ENCODE data around the gene GPX4. TPM values are rescaled to one million over a fixed set of nuclear protein-coding genes. Genes with fewer than 3 reads are reported as not detected.
A peak's percentile ranks its signal among the peaks of the same experiment; 100 is the strongest.
"Not testable (repeated sequence)": the region's sequence is repeated elsewhere in the genome, so short reads cannot be mapped to it uniquely, and the experiment has no call there.

GPX4 gene
- total RNA-seq, 1 donor from 2014 or later: 241 TPM

DNA sequence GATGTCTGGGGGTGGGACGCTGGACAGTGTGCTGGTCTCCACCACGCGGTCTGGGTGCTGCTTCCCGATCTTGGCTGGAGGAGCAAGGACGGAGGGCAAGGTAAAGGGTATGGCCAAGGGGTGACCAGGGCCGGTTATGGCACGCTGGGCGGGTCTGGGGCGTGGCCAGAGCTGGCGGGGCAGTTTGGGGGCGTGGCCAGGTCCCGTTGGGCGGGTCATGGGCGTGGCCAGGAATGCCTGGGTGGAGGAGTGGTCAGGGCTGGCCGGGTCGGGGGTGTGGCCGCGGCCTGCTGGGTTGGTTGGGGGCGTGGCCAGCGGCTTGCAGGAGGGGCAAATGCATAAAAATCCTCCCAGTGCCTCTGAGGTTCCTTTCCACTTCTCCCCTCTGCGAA, 19.2 kb downstream of the GPX4 start:
- peak overlapping the region; percentile 58 for H3K27ac Mint-ChIP-seq
- H3K4me1 Mint-ChIP-seq (ENCODE audit: low read depth): no peaks in the 10 kb centered on the region
- intact Hi-C loops (cut with micrococcal nuclease): no loop called here
- peak; percentile 49 for DNase-seq (ENCODE audit: low spot score)
- H3K27me3 Mint-ChIP-seq (ENCODE audit: insufficient read depth): no peaks in the 10 kb centered on the region
- no peaks in the 10 kb centered on the region for H3K9me3 Mint-ChIP-seq
- H3K4me3 Mint-ChIP-seq: no peak overlapping the region
- H3K36me3 Mint-ChIP-seq (ENCODE audit: low read depth): peaks cover 32% of the 10 kb centered on the region

DNA sequence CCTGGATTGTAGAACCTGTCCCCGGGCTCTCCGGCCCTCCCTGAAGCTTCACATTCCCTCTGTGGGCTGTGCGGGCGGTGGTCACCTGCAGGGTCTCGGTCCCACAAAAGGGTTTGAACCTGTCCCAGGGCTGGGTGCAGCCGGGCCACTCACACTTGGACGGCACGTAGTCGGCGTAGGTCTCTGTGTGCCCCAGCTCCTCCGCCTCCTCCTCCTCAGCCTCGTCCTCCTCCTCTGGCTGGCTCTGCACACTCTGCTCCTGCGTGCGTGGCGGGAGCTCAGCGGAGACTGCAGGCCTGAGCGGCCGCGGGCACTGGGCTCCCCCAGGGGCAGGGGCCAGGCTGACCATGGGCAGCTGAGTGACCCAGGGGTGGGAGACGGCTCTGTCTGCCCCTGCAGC, 19.6 kb downstream of the GPX4 start:
- H3K4me1 Mint-ChIP-seq (ENCODE audit: low read depth): no peaks in the 10 kb centered on the region
- DNase-seq (ENCODE audit: low spot score): no peak
- no peak overlapping the region for H3K4me3 Mint-ChIP-seq
- no peaks in the 10 kb centered on the region for H3K9me3 Mint-ChIP-seq
- H3K36me3 Mint-ChIP-seq (ENCODE audit: low read depth): peaks cover 28% of the 10 kb centered on the region
- intact Hi-C loops (cut with micrococcal nuclease): no loop called here
- H3K27me3 Mint-ChIP-seq (ENCODE audit: insufficient read depth): no peaks in the 10 kb centered on the region
- H3K27ac Mint-ChIP-seq: no peak overlapping the region

DNA sequence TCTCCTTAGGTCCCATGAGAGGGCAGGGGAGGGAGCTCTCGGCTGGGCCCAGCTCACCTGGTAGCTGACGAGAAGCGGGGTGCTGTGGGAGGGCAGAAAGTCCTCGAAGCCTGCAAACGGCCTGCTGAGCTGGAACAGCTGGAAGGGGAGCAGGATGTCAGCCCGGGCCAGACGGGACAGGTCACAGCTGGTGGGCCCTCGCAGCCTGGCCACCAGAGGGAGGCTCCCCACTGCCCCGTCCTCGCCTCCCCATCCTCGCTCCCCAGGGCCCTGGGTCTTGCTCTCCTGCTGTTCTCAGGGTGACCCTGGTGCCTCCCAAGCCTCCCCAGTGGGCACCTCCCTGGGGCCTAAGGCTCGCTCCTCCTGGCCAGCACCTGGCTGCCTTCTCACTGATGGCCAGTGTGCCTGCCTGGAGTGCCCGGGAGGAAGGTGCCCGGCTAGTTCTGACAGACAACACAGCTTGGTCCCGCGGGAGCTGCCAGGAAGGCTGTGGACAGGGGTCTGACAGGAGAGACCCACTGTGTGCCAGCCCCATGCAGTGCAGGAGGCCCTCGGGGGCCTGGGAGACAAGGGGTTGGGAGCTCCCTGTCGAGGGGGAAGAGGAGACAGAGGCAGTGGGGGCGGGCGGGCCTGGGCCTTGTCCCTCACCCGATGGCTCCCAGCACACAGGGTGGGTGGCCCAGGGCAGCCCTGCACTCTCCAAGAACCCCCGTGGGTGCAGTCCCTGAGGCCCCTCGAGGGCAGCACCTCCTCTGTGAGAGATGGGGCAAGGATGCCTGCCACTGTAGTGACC, 20.3 kb downstream of the GPX4 start:
- Mint-ChIP-seq H3K4me1 (ENCODE audit: low read depth) (no peaks in the 10 kb centered on the region), H3K27ac (no peak overlapping the region), H3K36me3 (ENCODE audit: low read depth) (peaks cover 23% of the 10 kb centered on the region), H3K9me3 (no peaks in the 10 kb centered on the region), H3K27me3 (ENCODE audit: insufficient read depth) (no peaks in the 10 kb centered on the region), H3K4me3 (no peak overlapping the region)
- DNase-seq (ENCODE audit: low spot score): no peak
- intact Hi-C loops (cut with micrococcal nuclease): no loop called here

- Mint-ChIP-seq H3K27me3 (ENCODE audit: insufficient read depth) (no peaks in the 10 kb centered on the region), H3K36me3 (ENCODE audit: low read depth) (peaks cover 23% of the 10 kb centered on the region), H3K4me1 (ENCODE audit: low read depth) (peaks cover 11% of the 10 kb centered on the region), H3K9me3 (no peaks in the 10 kb centered on the region), H3K27ac (peak overlapping the region; percentile 64), H3K4me3 (no peak overlapping the region)
- intact Hi-C loops (cut with micrococcal nuclease): no loop called here
- DNase-seq (ENCODE audit: low spot score): no peak
Measured at GRCh38 chr19:1125601-1126467, 22.0 kb downstream of the GPX4 start.

DNA sequence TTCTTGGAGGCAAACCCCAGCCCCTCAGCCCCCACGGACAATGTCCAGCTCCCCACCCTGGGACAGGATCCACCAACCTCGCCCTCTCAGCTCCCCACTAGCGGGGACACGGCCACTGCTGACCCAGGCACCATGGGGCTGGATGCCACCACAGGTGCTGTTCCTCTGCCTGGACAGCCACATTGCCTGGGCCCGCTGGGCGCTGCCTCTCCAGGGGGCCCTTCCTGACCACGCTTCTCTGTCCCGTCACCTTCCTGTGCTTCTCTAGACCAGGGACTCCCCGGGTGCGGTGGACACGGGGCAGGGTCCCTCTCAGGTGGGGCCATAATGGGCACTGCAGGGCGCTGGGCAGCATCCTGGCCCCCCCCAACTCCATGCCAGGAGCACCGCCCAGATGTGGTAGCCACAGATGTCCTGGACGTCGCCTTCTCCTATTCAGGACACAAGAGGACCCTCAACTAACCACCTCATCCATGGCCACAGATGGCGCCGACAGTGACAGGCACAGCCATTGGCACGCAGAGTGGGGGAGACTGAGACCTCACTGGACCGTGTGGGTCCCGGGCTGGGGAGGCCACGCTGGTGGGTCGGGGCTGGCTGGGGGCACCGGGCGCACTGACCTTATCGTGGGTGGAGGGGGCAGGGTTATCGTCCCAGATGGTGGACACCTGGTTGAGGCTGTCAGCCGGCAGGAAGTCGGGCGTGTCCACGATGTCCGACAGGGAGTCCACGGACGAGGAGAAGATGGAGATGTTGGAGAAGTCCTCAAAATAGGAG, 23.4 kb downstream of the GPX4 start:
- Mint-ChIP-seq H3K36me3 (ENCODE audit: low read depth) (peaks cover 15% of the 10 kb centered on the region), H3K4me1 (ENCODE audit: low read depth) (peaks cover 12% of the 10 kb centered on the region), H3K9me3 (no peaks in the 10 kb centered on the region), H3K4me3 (peak overlapping the region; percentile 7), H3K27ac (peak overlapping the region; percentile 48), H3K27me3 (ENCODE audit: insufficient read depth) (no peaks in the 10 kb centered on the region)
- intact Hi-C loops (cut with micrococcal nuclease): no loop called here
- no peak for DNase-seq (ENCODE audit: low spot score)

DNA sequence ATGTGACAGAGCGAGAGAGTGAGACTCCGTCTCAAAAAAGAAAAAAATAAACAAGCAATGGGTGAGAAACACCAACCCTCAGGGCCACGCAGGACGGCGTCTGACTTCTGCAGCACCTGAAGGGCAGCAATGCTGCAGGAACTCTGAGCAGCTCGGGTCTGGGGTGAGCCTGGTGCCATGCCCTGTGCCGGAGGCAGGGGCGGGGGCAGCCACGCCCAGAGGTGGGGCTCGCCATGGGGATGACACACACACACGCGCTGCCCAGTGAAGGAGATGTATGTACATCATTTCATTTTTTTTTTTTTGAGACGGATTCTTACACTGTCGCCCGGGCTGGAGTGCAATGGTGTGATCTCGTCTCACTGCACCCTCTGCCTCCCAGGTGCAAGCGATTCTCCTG, 24.3 kb downstream of the GPX4 start:
- Mint-ChIP-seq H3K4me1 (ENCODE audit: low read depth) (peaks cover 12% of the 10 kb centered on the region), H3K9me3 (no peaks in the 10 kb centered on the region), H3K27ac (no peak overlapping the region), H3K27me3 (ENCODE audit: insufficient read depth) (no peaks in the 10 kb centered on the region), H3K36me3 (ENCODE audit: low read depth) (peaks cover 11% of the 10 kb centered on the region), H3K4me3 (no peak overlapping the region)
- intact Hi-C loops (cut with micrococcal nuclease): no loop called here
- DNase-seq (ENCODE audit: low spot score): no peak

GRCh38 chr19:1129084-1129483, 25.3 kb downstream of the GPX4 start:
- H3K27me3 Mint-ChIP-seq (ENCODE audit: insufficient read depth); H3K9me3 Mint-ChIP-seq; DNase-seq (ENCODE audit: low spot score); intact Hi-C loops (cut with micrococcal nuclease): not testable (repeated sequence)
- Mint-ChIP-seq H3K4me3 (peak overlapping the region; percentile 53), H3K4me1 (ENCODE audit: low read depth) (peaks cover 19% of the 10 kb centered on the region), H3K36me3 (ENCODE audit: low read depth) (peaks cover 11% of the 10 kb centered on the region), H3K27ac (peak overlapping the region; percentile 55)

- Mint-ChIP-seq H3K9me3 (no peaks in the 10 kb centered on the region), H3K27me3 (ENCODE audit: insufficient read depth) (no peaks in the 10 kb centered on the region), H3K27ac (peak overlapping the region; percentile 58), H3K4me3 (peak overlapping the region; percentile 89), H3K36me3 (ENCODE audit: low read depth) (peaks cover 11% of the 10 kb centered on the region), H3K4me1 (ENCODE audit: low read depth) (peaks cover 21% of the 10 kb centered on the region)
- intact Hi-C loops (cut with micrococcal nuclease): no loop called here
- DNase-seq (ENCODE audit: low spot score): no peak
Measured at GRCh38 chr19:1129535-1129934, 25.7 kb downstream of the GPX4 start.

DNA sequence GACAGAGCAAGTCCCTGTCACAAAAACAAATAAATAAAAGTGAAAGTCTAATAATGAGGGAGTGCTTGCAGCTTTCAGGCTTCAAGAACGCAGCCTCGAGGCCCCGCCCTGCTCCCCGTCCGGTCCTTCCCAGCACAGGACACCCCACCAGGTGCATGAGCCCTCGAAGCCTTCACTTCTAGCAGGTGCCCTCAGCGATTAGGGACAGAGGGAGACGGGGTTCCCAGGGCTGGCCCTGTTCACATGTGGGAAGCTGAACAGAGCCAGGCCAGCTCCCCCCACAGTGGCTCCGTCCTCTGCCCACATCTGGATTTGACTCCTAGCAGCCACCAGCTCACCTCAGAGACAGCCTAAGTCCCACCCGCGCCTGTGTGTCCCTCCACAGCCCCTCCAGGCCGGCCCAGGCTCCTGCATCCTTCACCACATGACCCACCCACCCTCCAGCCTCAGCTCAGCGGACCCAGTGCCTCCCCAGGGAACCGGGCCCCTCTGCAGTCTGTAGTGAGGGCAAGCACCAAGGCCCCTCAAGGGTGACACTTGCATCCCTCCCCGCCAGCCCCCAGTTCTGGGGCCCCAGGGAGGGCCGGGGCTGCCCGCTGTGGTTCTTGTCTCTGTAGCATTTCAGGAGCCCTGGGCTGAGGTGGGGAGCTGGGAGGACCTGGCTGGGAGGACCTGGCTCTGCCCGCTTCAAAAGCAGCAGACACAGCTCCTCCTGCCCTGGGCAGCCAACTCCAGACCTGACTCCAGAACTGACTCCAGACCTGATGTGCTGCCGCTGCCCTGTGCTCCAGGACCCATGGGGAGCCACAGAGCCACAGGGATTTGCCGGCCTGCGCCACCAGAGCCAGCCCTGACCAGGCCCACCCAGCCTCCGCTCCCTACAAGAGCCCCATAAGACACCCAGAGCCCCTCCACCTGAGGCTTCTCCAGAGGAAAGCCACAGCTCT, 27.2 kb downstream of the GPX4 start:
- peaks cover 11% of the 10 kb centered on the region for H3K36me3 Mint-ChIP-seq (ENCODE audit: low read depth)
- H3K27ac Mint-ChIP-seq: peak overlapping the region; percentile 75
- peak; percentile 33 for DNase-seq (ENCODE audit: low spot score)
- H3K4me3 Mint-ChIP-seq: peak overlapping the region; percentile 89
- no peaks in the 10 kb centered on the region for H3K9me3 Mint-ChIP-seq
- no peaks in the 10 kb centered on the region for H3K27me3 Mint-ChIP-seq (ENCODE audit: insufficient read depth)
- peaks cover 21% of the 10 kb centered on the region for H3K4me1 Mint-ChIP-seq (ENCODE audit: low read depth)
- intact Hi-C loops (cut with micrococcal nuclease): loop anchor here (5.0 kb wide), 3 partner anchors 54 to 251 kb away; partner anchors contain the start of gene NDUFS7

DNA sequence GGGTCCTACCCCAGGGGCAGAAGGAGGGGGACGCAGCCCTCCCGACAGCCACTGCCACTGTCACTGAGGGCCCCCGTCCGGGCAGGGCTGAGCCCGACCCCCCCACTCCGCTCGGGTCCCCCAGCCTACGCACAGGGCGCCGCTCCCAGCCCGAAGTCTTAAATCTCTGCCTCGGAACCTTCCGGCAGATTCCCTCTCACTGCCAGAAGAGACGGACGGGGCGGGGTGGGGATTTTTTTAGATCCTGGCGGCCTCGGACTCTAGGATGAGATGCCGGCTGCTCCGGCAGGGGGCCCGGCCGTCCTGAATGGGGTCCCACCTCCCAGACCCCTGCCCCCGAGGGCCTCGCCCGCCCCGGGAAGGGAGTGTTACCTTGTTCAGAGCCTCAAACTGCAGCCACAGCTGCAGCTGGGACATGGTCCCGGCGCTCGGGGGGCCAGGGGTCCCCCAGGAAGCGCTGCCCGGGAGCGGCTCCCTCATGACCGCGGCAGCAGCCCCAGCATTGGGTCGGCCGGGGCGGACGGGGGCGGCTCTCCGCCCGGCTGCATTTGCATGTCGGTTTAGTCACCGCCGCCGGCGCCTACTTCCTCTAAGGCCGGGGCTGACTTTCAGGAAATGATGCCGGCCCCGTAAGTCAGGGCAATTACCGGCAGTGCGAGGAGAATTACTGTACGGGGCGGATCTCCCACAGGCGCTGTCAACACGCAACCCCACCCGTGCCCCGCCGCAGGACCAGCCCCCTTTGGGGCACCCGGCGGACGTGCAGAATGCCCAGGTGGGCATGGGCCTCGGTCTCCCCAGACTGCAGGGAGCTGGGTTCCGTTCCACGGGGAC, 28.1 kb downstream of the GPX4 start:
- Mint-ChIP-seq H3K4me3 (peak overlapping the region; percentile 89), H3K27ac (peak overlapping the region; percentile 86), H3K4me1 (ENCODE audit: low read depth) (peaks cover 26% of the 10 kb centered on the region), H3K9me3 (no peaks in the 10 kb centered on the region), H3K27me3 (ENCODE audit: insufficient read depth) (no peaks in the 10 kb centered on the region), H3K36me3 (ENCODE audit: low read depth) (peaks cover 9% of the 10 kb centered on the region)
- intact Hi-C loops (cut with micrococcal nuclease): loop anchor here (1.0 to 5.0 kb wide), 7 partner anchors 28 to 250 kb away; partner anchors contain the start of genes NDUFS7, RNU6-2, SBNO2 and TMEM259
- peak; percentile 88 for DNase-seq (ENCODE audit: low spot score)
